H1 (cell line): ENCODE data around the gene TAS2R39. TPM values are rescaled to one million over a fixed set of nuclear protein-coding genes. Genes with fewer than 3 reads are reported as not detected.

Experiments used
- CHD2 ChIP-seq: IDR thresholded peaks from 2 replicates; pipeline ENCODE4 v1.6.1; 2012; ENCODE audit warnings: low read length, improper control_type of control experiment
- MAFK ChIP-seq: IDR thresholded peaks from 2 replicates; pipeline ENCODE4 v1.6.1; 2012; ENCODE audit warnings: low read depth, mild to moderate bottlenecking, improper control_type of control experiment, low read length
- SIX5 ChIP-seq: IDR thresholded peaks from 2 replicates; pipeline ENCODE4 v1.6.1; 2011; ENCODE audit warnings: mild to moderate bottlenecking, low read depth, low read length
- polyA plus RNA-seq, 7 experiments: library from polyadenylated mRNA; depleted of rRNA in 3 of 7; stranded (reverse) in 5 of 7; unstranded in 2 of 7; fragments of >200 nt in 5 of 7; fragments of 200-250 nt in 2 of 7; gene quantifications; 1 replicate in 5 of 7; 2 replicates in 1 of 7; 4 replicates in 1 of 7; pipeline versions ENCODE4 v1.2.1 to v1.2.3, GENCODE V29; 2011 to 2013; ENCODE audit warnings: missing spikeins in 2 of 7, mixed read lengths in 2 of 7
- total RNA-seq: library from RNA; stranded (reverse); fragmentation: NEBNext Ultra II Directional; extraction: Animal tissue kit (Norgen Biotek cat#: 25700); gene quantifications from 2 replicates; pipeline ENCODE4 v1.2.1, GENCODE V29; 2021

TAS2R39 gene
- total and polyA plus RNA-seq, 2 of the 8 experiments (the other 6 are each of a cell fraction or from before 2014, with no cell fraction given): not detected

- TF ChIP-seq SIX5 (no peak), MAFK (no peak), CHD2 (no peak)
Measured at GRCh38 chr7:143203386-143203785, 20.2 kb downstream of the TAS2R39 start (continued).
